ENCODE data around the gene ABLIM1. TPM values are rescaled to one million over a fixed set of nuclear protein-coding genes. Genes with fewer than 3 reads are reported as not detected.

ABLIM1 gene
- total RNA-seq, 4 donors from 2014 or later, result 75.2 to 172 (median 110) TPM

DNA sequence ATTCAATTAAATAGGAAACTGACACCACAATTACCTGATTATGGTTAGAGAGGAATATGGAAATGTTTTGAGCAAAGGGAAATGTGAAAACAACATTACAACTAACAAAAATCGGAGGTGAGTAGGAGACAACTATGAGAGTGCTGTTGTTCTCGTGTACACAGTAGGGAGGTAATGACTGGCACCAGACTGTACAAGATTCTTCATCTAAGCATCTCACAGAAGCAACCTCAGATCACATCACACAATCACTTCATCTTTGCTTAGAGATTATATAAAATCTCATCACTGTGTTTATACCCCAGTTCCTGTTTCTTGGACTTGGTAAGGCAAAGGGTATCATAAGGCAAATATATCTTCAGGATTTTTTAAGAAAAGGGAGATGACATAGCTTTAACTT lies 14.9 kb downstream of the ABLIM1 start:
- Histone ChIP-seq H3K27me3 (no peaks in the 10 kb centered on the region), H3K9me3 (no peaks in the 10 kb centered on the region), H3K27ac (no peak overlapping the region), H3K36me3 (no peaks in the 10 kb centered on the region), H3K4me3 (no peak overlapping the region), H3K4me1 (peaks cover 0 to 10% (median 0%) of the 10 kb centered on the region in 3 donors)
- 76 to 93% methylated on average over 2 of the region's 2 CpGs for WGBS, 2 donors (ENCODE audit: low coverage in 1 of 2)
- no peak for ATAC-seq
- no peak for TF ChIP-seq POLR2A (IDR thresholded peaks at IDR 0.05)
- TF ChIP-seq EP300 (IDR thresholded peaks at IDR 0.05), result no peak
- no peak for TF ChIP-seq POLR2AphosphoS5 (IDR thresholded peaks at IDR 0.05)
- TF ChIP-seq CTCF (IDR thresholded peaks at IDR 0.05), result no peak

DNA sequence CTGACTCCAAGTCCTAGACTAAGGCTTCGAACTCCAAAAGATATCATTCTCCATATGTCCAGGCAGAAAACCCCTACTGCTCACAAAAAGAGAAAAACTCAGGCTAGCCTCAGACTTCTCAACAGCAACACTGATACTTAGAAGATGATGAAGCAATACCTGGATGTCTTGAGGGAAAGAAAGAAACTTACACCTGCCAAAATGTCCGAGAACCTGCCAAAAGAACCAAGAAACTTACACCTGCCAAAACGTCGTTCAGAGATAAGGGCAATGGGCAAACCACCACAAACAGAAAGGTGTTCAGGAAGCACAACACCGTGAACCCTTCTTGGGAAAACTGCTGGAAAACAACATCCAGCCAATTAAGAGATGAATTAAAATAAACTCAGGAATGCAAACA lies 15.3 kb downstream of the ABLIM1 start:
- 75 to 88% methylated on average over 1 to 5 of the region's 5 CpGs for WGBS, 2 donors (ENCODE audit: low coverage in 1 of 2)
- H3K27me3 ChIP-seq, result no peaks in the 10 kb centered on the region
- H3K9me3 ChIP-seq, result no peaks in the 10 kb centered on the region
- H3K36me3 ChIP-seq, result no peaks in the 10 kb centered on the region
- no peak for ATAC-seq
- peaks cover 0 to 10% (median 0%) of the 10 kb centered on the region in 3 donors for H3K4me1 ChIP-seq
- no peak overlapping the region for H3K4me3 ChIP-seq
- TF ChIP-seq CTCF (IDR thresholded peaks at IDR 0.05) (no peak), POLR2AphosphoS5 (IDR thresholded peaks at IDR 0.05) (no peak), EP300 (IDR thresholded peaks at IDR 0.05) (no peak), POLR2A (IDR thresholded peaks at IDR 0.05) (no peak)
- no peak overlapping the region for H3K27ac ChIP-seq

DNA sequence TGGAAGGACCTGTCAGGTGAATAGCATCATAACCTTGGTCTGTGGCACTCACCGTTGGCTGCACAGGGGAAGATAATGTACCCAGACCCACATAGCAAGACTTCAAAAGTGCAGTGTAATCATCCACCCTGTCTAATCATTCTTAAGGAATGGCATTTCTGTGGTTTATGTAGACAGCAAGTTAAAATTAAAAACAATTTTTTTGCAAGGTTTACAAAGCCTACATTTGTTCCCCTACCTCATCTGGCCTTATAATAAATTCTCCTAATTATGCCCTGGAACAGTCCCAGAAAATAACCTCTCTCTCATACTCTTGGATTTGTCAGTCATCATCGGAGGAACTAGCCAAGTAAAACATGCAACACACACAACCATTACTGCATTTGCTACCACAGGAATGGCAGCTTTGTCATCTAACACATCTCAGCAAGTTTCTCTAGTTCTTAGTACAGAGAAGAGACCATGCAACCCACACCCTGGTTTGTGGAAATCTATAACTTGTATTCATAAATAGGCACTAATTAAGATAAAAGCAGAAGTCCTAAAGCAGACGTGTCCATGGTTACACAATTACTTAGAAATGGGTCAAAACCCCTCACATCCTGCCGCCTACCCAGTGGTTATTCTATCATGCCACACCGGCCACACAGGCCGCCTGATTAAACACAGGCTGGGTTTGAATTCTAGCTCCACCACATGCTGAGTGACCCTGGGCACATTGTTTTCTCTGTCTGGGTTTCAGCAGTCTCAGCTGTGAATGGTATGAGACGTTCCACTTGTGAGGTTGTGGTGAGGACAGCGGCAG lies 19.1 kb downstream of the ABLIM1 start:
- no peak overlapping the region for H3K27ac ChIP-seq
- no peaks in the 10 kb centered on the region for H3K27me3 ChIP-seq
- no peak for TF ChIP-seq CTCF (IDR thresholded peaks at IDR 0.05)
- TF ChIP-seq POLR2A (IDR thresholded peaks at IDR 0.05), result no peak
- no peak for TF ChIP-seq POLR2AphosphoS5 (IDR thresholded peaks at IDR 0.05)
- TF ChIP-seq EP300 (IDR thresholded peaks at IDR 0.05), result no peak
- WGBS, 2 donors (ENCODE audit: low coverage in 1 of 2), result 44 to 81% methylated on average over 4 to 8 of the region's 8 CpGs
- ATAC-seq, result no peak
- H3K4me3 ChIP-seq, result no peak overlapping the region
- peaks cover 0 to 17% (median 5%) of the 10 kb centered on the region in 3 donors for H3K4me1 ChIP-seq
- H3K36me3 ChIP-seq, result no peaks in the 10 kb centered on the region
- no peaks in the 10 kb centered on the region for H3K9me3 ChIP-seq

DNA sequence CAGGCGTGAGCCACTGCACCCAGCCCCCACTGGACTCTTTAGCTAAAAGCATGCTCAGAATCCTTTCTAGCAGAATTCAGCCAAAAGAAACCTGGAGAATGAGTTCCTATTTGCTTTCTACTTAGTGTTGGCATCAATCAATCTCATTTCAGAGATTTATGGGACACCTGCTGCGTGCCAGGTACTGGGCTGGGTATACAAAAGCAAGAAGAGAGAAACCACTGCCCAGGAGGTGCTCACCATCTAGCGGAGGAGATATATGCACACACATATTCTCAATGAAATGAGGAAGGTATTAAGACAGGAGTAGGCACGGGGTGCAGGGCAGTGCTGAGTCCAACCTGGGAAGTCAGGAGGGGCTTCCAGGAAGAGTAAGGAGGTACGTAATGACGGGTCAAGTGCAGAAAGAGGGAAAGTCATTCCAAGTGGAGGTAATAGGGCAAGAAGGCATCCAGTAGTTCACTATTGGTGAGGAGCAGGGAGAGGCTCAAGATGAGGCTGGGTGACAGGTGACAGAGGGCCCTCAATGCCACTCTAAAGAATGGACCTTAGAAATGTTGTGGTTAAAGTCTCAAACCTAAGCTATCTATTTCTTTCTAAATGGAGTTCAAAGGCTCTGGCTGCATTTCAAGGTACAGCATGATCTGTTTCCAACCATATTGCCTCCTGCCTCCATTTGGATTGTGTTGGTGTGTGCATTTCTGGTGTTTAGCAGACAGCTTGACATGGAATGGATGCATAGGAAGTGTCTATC lies 22.1 kb downstream of the ABLIM1 start:
- Histone ChIP-seq H3K27ac (no peak overlapping the region), H3K9me3 (no peaks in the 10 kb centered on the region), H3K27me3 (peaks cover 9% of the 10 kb centered on the region), H3K4me3 (no peak overlapping the region), H3K36me3 (no peaks in the 10 kb centered on the region), H3K4me1 (peaks cover 4 to 47% (median 21%) of the 10 kb centered on the region in 3 donors)
- ATAC-seq, result no peak
- TF ChIP-seq POLR2AphosphoS5 (IDR thresholded peaks at IDR 0.05), result no peak
- no peak for TF ChIP-seq POLR2A (IDR thresholded peaks at IDR 0.05)
- no peak for TF ChIP-seq CTCF (IDR thresholded peaks at IDR 0.05)
- no peak for TF ChIP-seq EP300 (IDR thresholded peaks at IDR 0.05)
- 65 to 97% methylated on average over 2 to 5 of the region's 6 CpGs for WGBS, 2 donors (ENCODE audit: low coverage in 1 of 2)
